ENCODE data around the gene GPRC5D. TPM values are rescaled to one million over a fixed set of nuclear protein-coding genes. Genes with fewer than 3 reads are reported as not detected.

The GPRC5D gene
- not detected for total RNA-seq
- long read RNA-seq, donor 1, result 0 reads
- long read RNA-seq, donor 2, result 0 reads

GRCh38 chr12:12952036-12952435 is at the start of gene GPRC5D:
TSS of gene GPRC5D (minus strand) at chr12:12952170. CDS start at chr12:12950384, 1,786 bp downstream.
- no peak for TF ChIP-seq CTCF (IDR thresholded peaks at IDR 0.05)
- Histone ChIP-seq H3K4me1 (ENCODE audit: low read depth) (no peaks in the 10 kb centered on the region), H3K36me3 (ENCODE audit: low read depth) (no peaks in the 10 kb centered on the region), H3K9me3 (no peaks in the 10 kb centered on the region), H3K4me3 (no peak within 1 kb of the TSS)
- DNase-seq, result no peak
- intact Hi-C loops (cut with DNase I, micrococcal nuclease), result no loop called here
- ATAC-seq, result peak; percentile 64

- DNase-seq (no peak), ATAC-seq (no peak)
- no peak for TF ChIP-seq CTCF (IDR thresholded peaks at IDR 0.05)
- Histone ChIP-seq H3K36me3 (ENCODE audit: low read depth) (no peaks in the 10 kb centered on the region), H3K4me3 (no peak overlapping the region), H3K4me1 (ENCODE audit: low read depth) (peaks cover 16% of the 10 kb centered on the region), H3K9me3 (no peaks in the 10 kb centered on the region)
- intact Hi-C loops (cut with DNase I, micrococcal nuclease), result no loop called here
These were observed 49.7 kb upstream of the GPRC5D start for GRCh38 chr12:13001775-13002040.

GRCh38 chr12:13000925-13001774 is 49.2 kb upstream of the GPRC5D start:
- Histone ChIP-seq H3K9me3 (no peaks in the 10 kb centered on the region), H3K4me3 (peak overlapping the region; percentile 26), H3K4me1 (ENCODE audit: low read depth) (peaks cover 16% of the 10 kb centered on the region), H3K36me3 (ENCODE audit: low read depth) (no peaks in the 10 kb centered on the region)
- intact Hi-C loops (cut with DNase I, micrococcal nuclease), result no loop called here
- peak; percentile 32 for ATAC-seq
- peak; percentile 47 to 71 (median 70) for DNase-seq
- peak; percentile 10 for TF ChIP-seq CTCF (IDR thresholded peaks at IDR 0.05)

- intact Hi-C loops (cut with DNase I, micrococcal nuclease), result no loop called here
- peak overlapping the region; percentile 26 for H3K4me3 ChIP-seq
- TF ChIP-seq CTCF (IDR thresholded peaks at IDR 0.05), result no peak
These were observed 48.6 kb upstream of the GPRC5D start for GRCh38 chr12:13000616-13000924.

GRCh38 chr12:12999959-13000615 is 48.1 kb upstream of the GPRC5D start, which contains the start of gene HEBP1:
TSS of gene HEBP1 (minus strand) at chr12:13000265. CDS start at chr12:13000114, 151 bp downstream.
- peak; percentile 97 to 99 (median 98) for DNase-seq
- peak within 1 kb of the TSS; percentile 35 for H3K4me3 ChIP-seq
- ATAC-seq, result peak; percentile 96
- peaks cover 16% of the 10 kb centered on the region for H3K4me1 ChIP-seq (ENCODE audit: low read depth)
- intact Hi-C loops (cut with DNase I, micrococcal nuclease), result no loop called here
- no peak for TF ChIP-seq CTCF (IDR thresholded peaks at IDR 0.05)
- H3K9me3 ChIP-seq, result no peaks in the 10 kb centered on the region
- H3K36me3 ChIP-seq (ENCODE audit: low read depth), result no peaks in the 10 kb centered on the region

More at GRCh38 chr12:13000616-13000924, 48.6 kb upstream of the GPRC5D start:
- Histone ChIP-seq H3K9me3 (no peaks in the 10 kb centered on the region), H3K4me1 (ENCODE audit: low read depth) (peaks cover 16% of the 10 kb centered on the region), H3K36me3 (ENCODE audit: low read depth) (no peaks in the 10 kb centered on the region)
- ATAC-seq (peak; percentile 42), DNase-seq (no peak)
